OCI-LY7 (cell line): ENCODE measurements around the gene CYP4V2.

Source experiments
- CTCF ChIP-seq: fragments of 200-600 bp; sonication (generic); conservative IDR thresholded peaks from 2 replicates; pipeline ENCODE4 v1.5.1; 2014; ENCODE audit warnings: mild to moderate bottlenecking, antibody characterized with exemption, low read length, moderate library complexity, mixed read lengths
- EZH2phosphoT487 ChIP-seq: fragments of 200-600 bp; sonication (generic); IDR thresholded peaks from 2 replicates; pipeline ENCODE4 v1.6.1; 2018; ENCODE audit warnings: low read depth, borderline replicate concordance, mild to moderate bottlenecking, mixed run types, antibody characterized with exemption, low read length, moderate library complexity, mixed read lengths

DNA sequence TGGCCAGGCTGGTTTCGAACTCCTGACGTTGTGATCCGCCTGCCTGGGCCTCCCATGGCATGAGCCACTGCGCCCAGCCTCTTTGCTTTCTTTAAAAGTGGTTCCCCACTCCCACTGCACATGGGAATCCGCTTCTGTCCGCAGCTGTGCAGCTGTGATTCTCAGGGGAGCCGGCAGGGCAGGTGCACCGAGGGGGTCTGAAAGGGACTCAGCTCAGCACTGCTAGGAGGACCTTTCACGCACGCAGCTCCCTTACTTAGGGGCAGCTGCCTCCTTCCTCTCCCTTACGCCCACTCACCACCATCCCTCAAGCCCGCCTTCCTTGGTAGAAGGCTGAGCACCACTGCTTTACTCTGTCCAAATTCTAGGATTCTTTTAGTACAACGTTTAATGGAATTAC is 40.4 kb upstream of the CYP4V2 start:
- no peak for TF ChIP-seq EZH2phosphoT487
- TF ChIP-seq CTCF, result no peak
